ENCODE results near the gene AKR1E2.

Gene AKR1E2

GRCh38 chr10:4825868-4826791 lies at the start of gene AKR1E2:
Gene AKR1E2 (plus strand): TSS chr10:4826207. CDS start chr10:4826325, 118 bp downstream.
- TF ChIP-seq CTCF (IDR thresholded peaks at IDR 0.05; ENCODE audit: low read depth, low read length, missing control alignments), result no peak
- no peak for DNase-seq (ENCODE audit: low read depth)
- H3K4me3 ChIP-seq (ENCODE audit: low read depth, low read length), result no peak within 1 kb of the TSS

GRCh38 chr10:4776234-4776638 lies 49.8 kb upstream of the AKR1E2 start:
- DNase-seq (ENCODE audit: low read depth), result no peak
- TF ChIP-seq CTCF (IDR thresholded peaks at IDR 0.05; ENCODE audit: low read depth, low read length, missing control alignments), result no peak
- no peak overlapping the region for H3K4me3 ChIP-seq (ENCODE audit: low read depth, low read length)

- no peak overlapping the region for H3K4me3 ChIP-seq (ENCODE audit: low read depth, low read length)
- no peak for DNase-seq (ENCODE audit: low read depth)
- TF ChIP-seq CTCF (IDR thresholded peaks at IDR 0.05; ENCODE audit: low read depth, low read length, missing control alignments), result no peak
These were observed 47.2 kb upstream of the AKR1E2 start for GRCh38 chr10:4778761-4779160.

- no peak overlapping the region for H3K4me3 ChIP-seq (ENCODE audit: low read depth, low read length)
- TF ChIP-seq CTCF (IDR thresholded peaks at IDR 0.05; ENCODE audit: low read depth, low read length, missing control alignments), result no peak
- DNase-seq (ENCODE audit: low read depth), result no peak
These were observed 45.9 kb upstream of the AKR1E2 start for GRCh38 chr10:4780091-4780490.

- DNase-seq (ENCODE audit: low read depth), result no peak
- no peak overlapping the region for H3K4me3 ChIP-seq (ENCODE audit: low read depth, low read length)
- TF ChIP-seq CTCF (IDR thresholded peaks at IDR 0.05; ENCODE audit: low read depth, low read length, missing control alignments), result no peak
These were observed 45.2 kb upstream of the AKR1E2 start for GRCh38 chr10:4780782-4781181.

GRCh38 chr10:4781955-4782354 lies 44.1 kb upstream of the AKR1E2 start:
- no peak overlapping the region for H3K4me3 ChIP-seq (ENCODE audit: low read depth, low read length)
- DNase-seq (ENCODE audit: low read depth), result no peak
- no peak for TF ChIP-seq CTCF (IDR thresholded peaks at IDR 0.05; ENCODE audit: low read depth, low read length, missing control alignments)

All from GM12864 (cell line).